GM18526 (cell line): Measurements from ENCODE around the gene LUZP2.

Experiments
- POLR2A ChIP-seq: IDR thresholded peaks from 3 replicates; pipeline ENCODE4 v1.6.1; 2011; ENCODE audit not compliant: insufficient read length; ENCODE audit errors: extremely low read depth

The LUZP2 gene

DNA sequence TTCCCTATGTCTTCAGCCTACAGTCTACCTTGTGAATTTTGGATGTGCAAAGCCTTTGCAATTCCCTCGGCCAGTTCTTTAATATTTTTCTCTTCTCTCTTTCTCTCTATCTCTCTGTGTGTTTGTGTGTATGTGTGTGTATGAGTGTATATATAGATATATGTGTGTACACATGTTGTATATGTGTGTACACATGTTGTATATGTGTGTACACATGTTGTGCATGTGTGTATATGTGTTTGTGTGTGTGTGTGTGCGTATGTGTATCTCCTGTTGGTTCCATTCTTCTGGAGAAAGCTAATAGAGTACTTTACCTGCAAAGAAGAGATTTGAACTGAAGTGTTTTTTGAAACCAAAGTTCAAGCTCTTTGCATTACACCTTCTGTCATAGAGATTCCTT is 155.0 kb downstream of the LUZP2 start:
- TF ChIP-seq POLR2A: no peak

- no peak for TF ChIP-seq POLR2A
These were observed 157.0 kb downstream of the LUZP2 start for GRCh38 chr11:24653901-24654300.

- TF ChIP-seq POLR2A: no peak
These were observed 164.5 kb downstream of the LUZP2 start for GRCh38 chr11:24661331-24661730.

DNA sequence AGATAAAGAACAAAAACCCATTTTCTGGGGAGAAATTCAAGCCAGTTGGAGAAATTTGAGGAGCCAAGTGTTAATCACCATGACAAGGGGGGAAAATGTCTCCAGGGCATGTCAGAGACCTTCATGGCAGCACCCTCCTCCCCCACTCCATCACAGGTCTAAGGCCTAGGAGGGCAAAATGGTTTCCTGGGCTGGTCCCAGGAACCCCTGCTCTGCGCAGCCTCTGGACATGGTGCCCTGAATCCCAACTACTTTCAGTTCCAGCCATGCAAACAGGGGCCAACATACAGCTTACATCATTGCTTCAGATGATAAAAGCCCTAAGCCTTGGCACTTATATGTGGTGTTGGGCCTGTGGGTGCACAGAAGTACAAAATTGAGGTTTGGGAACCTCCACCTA is 167.5 kb downstream of the LUZP2 start:
- TF ChIP-seq POLR2A: no peak

DNA sequence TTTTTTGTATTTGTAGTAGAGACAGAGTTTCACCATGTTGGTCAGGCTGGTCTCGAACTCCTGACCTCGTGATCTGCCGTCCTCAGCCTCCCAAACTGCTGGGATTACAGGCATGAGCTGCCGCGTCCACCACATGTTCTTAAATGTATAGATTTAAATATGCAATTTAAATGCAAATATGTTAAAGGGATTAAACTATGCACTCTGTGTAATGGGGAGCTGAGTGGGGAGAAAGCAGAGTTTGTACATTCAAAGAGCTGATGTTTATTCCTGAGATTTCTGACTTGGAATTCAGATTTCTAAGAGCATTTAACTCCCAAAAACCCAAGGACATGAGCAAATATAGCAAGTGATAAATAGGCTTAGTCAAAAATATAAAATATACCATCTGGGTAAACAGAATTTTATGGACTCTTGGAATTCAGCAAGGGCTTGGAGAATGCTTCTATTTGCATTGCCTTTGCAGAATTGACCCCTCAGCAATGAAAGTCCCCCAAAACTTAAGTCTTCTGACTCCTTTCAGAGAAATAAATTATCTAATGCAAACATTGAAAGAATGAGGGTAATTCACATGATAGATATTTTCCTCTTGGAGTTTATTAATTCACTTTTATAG is 170.6 kb downstream of the LUZP2 start:
- TF ChIP-seq POLR2A: no peak

DNA sequence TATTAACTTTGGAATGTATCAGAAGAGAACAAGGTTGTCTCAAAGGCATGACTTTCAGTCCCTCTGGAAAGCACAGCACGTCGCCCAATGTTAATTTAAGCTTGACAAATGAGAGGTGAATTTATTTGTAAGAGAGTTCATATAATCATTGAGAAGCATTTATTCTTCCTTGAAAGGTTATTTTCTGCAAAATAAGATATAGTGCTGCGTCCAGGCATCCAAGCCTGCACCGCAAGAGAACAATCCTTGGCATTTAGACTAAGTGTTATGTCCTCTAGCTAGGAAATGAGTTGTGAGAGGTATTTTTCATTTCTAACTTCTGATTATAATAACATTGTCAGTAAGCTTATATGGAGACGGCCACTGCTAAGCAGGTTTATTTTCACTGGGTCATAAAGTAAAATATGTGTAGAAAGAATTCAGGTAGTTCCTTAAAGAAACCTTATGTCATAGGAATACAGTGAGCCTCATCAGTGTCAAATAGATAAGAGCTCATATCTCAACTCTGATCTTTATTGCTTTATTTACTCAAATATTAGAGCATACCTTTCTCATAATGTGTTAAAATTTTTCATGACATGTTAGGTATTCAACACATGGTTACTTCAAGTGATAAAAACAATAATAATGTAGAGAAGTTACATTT is 182.0 kb downstream of the LUZP2 start:
- TF ChIP-seq POLR2A: no peak

DNA sequence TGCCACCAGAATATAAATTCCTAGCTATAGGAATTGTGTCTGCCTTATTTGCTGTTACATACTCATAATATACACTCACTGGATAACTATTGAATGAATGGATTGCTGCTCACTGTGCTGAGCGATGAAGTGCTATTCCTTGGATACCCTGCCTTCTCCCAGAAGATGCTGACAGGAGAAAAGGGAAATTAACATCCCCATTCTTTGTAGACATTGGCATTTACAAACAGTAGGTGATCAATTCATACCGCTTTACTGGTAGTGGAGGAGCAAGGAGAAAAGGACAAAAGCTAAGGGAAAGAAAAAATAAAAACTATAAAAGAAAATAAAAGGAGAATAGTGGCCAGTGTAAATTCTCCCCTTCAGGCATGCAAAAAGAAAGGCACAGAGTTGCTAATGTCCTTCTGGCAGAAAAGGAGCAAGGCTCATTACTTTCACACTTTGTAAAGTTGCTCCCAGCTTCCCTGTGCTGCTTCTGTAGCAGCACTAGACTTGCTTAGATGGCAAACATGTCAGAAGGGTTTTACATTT is 183.0 kb downstream of the LUZP2 start:
- TF ChIP-seq POLR2A: no peak

DNA sequence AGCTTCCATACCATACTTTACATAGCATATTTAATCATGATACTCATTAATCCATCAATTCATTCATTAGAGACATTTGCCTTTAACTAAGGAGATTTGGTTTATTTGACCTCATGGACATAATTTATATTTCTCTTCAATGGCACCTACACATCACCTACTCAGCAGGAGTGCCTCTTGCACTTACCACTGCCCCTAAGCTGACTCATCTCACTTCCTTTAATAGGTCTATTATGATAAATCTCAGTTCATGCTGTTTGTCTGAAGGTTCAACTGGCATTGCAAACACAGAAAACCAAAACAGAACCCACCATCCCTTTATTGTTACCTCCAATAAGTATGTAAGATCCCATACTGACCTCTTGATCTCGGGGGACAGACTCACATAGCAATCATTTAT is 186.7 kb downstream of the LUZP2 start:
- TF ChIP-seq POLR2A: no peak

- no peak for TF ChIP-seq POLR2A
These were observed 189.0 kb downstream of the LUZP2 start for GRCh38 chr11:24685821-24686220.

- no peak for TF ChIP-seq POLR2A
These were observed 190.8 kb downstream of the LUZP2 start for GRCh38 chr11:24687531-24688147.

GRCh38 chr11:24688981-24689380 is 192.1 kb downstream of the LUZP2 start:
- TF ChIP-seq POLR2A: no peak

- TF ChIP-seq POLR2A: no peak
These were observed 200.8 kb downstream of the LUZP2 start for GRCh38 chr11:24697522-24698111.

GRCh38 chr11:24704716-24705115 is 207.9 kb downstream of the LUZP2 start:
- TF ChIP-seq POLR2A: no peak

- TF ChIP-seq POLR2A: no peak
These were observed 208.6 kb downstream of the LUZP2 start for GRCh38 chr11:24705474-24705873.

DNA sequence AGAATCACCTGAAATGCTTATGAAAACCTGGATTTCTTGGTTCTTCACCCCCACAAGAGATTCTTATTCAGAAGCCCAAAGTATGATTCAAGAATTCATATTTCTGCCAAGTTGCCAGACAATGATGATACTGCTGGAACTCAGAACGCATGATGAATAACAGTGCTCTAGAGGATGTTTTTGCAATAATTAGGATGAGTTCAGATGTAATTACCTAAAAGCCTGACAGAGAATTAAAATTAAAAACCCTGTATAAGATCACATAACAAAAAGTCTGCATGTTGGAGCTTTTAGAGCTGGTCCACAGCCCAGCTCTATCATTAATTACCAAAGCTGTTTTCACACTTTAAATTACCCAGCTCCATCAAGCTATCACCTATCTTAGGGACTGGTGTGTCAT is 211.8 kb downstream of the LUZP2 start:
- no peak for TF ChIP-seq POLR2A
